Measurements from ENCODE around the gene BRAT1. TPM values are rescaled to one million over a fixed set of nuclear protein-coding genes. Genes with fewer than 3 reads are reported as not detected.

BRAT1 gene
- total RNA-seq, 1 donor from 2014 or later = 43.7 TPM

DNA sequence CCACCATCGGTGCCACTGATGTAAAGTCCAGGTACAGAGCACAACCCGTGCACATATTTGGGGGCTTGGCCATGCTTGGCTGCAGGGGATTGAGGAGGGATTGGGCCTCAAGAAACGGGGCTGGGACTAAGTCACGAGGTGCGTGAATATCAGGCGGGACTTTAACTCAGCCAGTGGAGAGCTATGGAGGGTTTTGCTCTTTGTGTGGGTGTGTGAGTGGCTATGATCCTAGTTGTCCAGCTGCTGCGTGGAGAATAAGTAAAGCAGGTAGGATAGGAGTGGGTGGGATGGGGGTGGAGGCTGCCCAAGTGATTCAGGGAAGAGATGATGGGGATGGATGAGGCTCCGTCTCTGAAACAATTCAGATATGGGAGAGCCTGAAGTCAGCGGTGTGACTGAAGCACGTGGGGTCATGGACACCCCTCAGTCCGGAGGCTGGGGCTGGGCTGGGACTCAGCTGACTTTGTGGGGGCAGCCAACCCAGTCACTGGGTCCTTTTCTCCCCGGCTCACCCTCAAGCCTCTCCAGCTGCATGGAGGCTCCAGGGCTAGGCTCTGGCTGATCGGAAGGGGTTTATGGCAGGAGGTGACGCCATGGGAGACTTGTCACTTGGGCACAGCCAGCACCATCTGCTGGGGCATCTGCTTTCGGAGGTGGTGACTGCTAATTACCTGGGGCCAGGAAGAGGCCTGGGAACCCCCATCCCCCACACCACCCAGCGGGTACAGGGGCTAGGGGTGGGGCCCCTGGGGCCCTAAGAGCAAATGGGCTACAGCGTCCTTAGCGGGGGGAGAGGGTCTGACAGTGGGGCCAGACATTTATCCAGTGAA is 37.4 kb downstream of the BRAT1 start:
- H3K36me3 Mint-ChIP-seq (ENCODE audit: insufficient read depth) = no peaks in the 10 kb centered on the region
- peaks cover 33% of the 10 kb centered on the region for H3K27me3 Mint-ChIP-seq
- DNase-seq (ENCODE audit: low spot score, unreplicated experiment) = no peak
- no peak for TF ChIP-seq CTCF (IDR thresholded peaks at IDR 0.05; ENCODE audit: unreplicated experiment)
- no peaks in the 10 kb centered on the region for H3K9me3 Mint-ChIP-seq (ENCODE audit: low read depth)
- peaks cover 19% of the 10 kb centered on the region for H3K4me1 Mint-ChIP-seq (ENCODE audit: low read depth)
- peak overlapping the region; percentile 59 for H3K4me3 Mint-ChIP-seq (ENCODE audit: low read depth)
- peak overlapping the region; percentile 67 for H3K27ac Mint-ChIP-seq

DNA sequence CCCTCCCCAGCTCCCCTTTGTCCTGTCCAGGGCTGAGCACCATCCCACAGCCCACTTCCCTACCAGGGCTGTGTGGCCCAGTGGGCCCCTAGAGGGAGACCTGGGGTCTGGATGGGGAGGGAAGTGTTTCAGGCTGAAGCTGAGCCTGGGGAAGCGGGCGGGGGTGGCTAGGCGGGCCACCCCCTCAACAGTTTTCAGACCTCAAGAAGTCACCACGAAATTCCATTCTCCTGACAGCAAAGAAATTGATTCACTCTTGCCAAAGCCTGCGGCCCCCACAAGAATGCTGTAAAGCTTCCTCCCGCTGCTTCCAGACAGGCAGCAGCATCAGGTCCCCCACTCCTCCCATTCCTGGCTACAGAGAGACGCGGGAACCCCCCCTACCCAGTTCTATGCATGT is 38.3 kb downstream of the BRAT1 start:
- H3K4me3 Mint-ChIP-seq (ENCODE audit: low read depth) = no peak overlapping the region
- no peak overlapping the region for H3K27ac Mint-ChIP-seq
- peaks cover 32% of the 10 kb centered on the region for H3K27me3 Mint-ChIP-seq
- no peaks in the 10 kb centered on the region for H3K36me3 Mint-ChIP-seq (ENCODE audit: insufficient read depth)
- DNase-seq (ENCODE audit: low spot score, unreplicated experiment) = no peak
- no peaks in the 10 kb centered on the region for H3K9me3 Mint-ChIP-seq (ENCODE audit: low read depth)
- H3K4me1 Mint-ChIP-seq (ENCODE audit: low read depth) = peaks cover 25% of the 10 kb centered on the region
- no peak for TF ChIP-seq CTCF (IDR thresholded peaks at IDR 0.05; ENCODE audit: unreplicated experiment)

GRCh38 chr7:2516194-2516555 is 39.1 kb downstream of the BRAT1 start:
- Mint-ChIP-seq H3K9me3 (ENCODE audit: low read depth) (no peaks in the 10 kb centered on the region), H3K4me1 (ENCODE audit: low read depth) (peaks cover 24% of the 10 kb centered on the region), H3K27ac (no peak overlapping the region), H3K4me3 (ENCODE audit: low read depth) (no peak overlapping the region), H3K27me3 (peaks cover 27% of the 10 kb centered on the region), H3K36me3 (ENCODE audit: insufficient read depth) (no peaks in the 10 kb centered on the region)
- DNase-seq (ENCODE audit: low spot score, unreplicated experiment) = no peak
- TF ChIP-seq CTCF (IDR thresholded peaks at IDR 0.05; ENCODE audit: unreplicated experiment) = no peak

DNA sequence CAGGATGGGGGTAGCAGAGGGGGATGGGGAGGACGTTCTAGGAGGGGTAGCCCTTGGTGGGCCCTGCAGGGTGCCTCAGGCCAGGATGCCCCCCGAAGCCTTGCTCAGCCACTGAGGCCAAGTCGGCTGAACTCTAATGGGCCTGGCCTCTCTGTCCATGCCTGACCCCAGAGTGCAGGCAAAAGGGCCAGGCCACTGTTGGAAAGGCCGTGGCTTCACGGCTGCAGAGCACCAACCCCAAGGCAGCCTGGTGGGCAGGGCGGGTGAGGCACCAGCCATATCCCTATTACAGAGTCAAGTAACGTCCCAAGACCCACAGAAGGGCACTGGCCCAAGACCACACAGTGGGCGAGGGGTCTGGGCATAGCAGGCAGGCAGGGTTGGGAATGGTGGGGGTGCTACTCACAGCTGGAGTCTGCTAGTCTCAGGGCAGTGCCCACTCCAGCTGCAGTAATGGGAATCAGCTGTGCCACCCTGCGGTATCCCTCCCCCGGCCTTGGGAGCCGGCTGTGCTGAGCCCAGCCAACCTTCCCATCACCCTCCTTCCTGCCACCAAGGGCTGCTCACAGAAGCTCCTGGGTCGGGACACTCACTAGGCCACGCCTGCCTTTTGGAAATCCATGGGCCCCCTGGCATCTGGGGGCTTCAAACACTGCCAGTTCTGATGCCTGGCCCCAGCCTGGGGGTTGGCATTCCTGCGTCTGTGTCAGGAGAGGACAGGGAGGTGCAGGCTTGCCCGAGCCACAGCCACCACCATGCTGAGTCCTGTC is 39.7 kb downstream of the BRAT1 start:
- peaks cover 25% of the 10 kb centered on the region for H3K4me1 Mint-ChIP-seq (ENCODE audit: low read depth)
- no peak overlapping the region for H3K27ac Mint-ChIP-seq
- no peak for DNase-seq (ENCODE audit: low spot score, unreplicated experiment)
- no peaks in the 10 kb centered on the region for H3K9me3 Mint-ChIP-seq (ENCODE audit: low read depth)
- TF ChIP-seq CTCF (IDR thresholded peaks at IDR 0.05; ENCODE audit: unreplicated experiment) = no peak
- H3K4me3 Mint-ChIP-seq (ENCODE audit: low read depth) = no peak overlapping the region
- H3K27me3 Mint-ChIP-seq = peaks cover 24% of the 10 kb centered on the region
- H3K36me3 Mint-ChIP-seq (ENCODE audit: insufficient read depth) = no peaks in the 10 kb centered on the region

DNA sequence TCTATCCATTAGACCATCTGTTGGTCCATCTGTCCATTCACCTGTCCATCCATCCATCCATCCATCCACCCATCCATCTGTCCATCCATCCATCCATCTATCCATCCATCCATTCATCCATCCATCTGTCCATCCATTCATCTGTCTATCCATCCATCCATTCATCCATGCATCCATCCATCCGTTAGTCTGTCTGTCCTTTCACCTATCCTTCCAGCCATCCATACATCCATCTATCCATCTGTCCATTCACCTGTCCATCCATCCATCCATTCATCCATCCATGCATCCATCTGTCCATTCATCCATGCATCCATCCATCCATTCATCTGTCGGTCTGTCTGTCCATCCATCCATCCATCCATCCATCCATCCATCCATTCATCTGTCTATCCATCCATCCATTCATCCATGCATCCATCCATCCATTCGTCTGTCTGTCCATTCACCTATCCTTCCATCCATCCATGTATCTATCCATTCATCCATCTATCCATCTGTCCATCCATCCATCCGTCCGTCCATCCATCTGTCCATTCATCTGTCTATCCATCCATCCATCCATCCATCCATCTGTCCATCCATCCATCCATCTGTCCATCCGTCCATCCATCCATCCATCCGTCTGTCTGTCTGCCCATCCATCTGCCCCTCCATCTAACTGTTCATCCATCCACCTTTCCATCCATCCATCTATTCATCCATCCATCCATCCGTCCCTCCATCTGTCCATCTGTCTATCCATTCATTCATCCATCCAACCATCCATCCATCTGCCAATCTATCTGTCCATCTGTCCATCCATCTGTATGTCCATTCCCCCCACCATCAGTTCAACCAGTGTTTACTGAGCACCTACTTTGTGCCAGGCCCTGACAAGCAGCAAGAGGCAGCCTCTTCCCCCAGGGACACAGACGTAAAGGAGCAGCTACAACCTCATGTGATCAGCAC is 40.6 kb downstream of the BRAT1 start:
- no peak overlapping the region for H3K4me3 Mint-ChIP-seq (ENCODE audit: low read depth)
- H3K27ac Mint-ChIP-seq = no peak overlapping the region
- DNase-seq (ENCODE audit: low spot score, unreplicated experiment) = no peak
- H3K27me3 Mint-ChIP-seq = peaks cover 18% of the 10 kb centered on the region
- H3K36me3 Mint-ChIP-seq (ENCODE audit: insufficient read depth) = no peaks in the 10 kb centered on the region
- no peak for TF ChIP-seq CTCF (IDR thresholded peaks at IDR 0.05; ENCODE audit: unreplicated experiment)
- H3K4me1 Mint-ChIP-seq (ENCODE audit: low read depth) = peaks cover 23% of the 10 kb centered on the region
- no peaks in the 10 kb centered on the region for H3K9me3 Mint-ChIP-seq (ENCODE audit: low read depth)
